GM23338 (cell line): Measurements from ENCODE around the gene DOCK2. TPM values are rescaled to one million over a fixed set of nuclear protein-coding genes. Genes with fewer than 3 reads are reported as not detected.

Experiments used
- ATAC-seq: fragments of 200-7000 bp; cut with Tn5 transposase; 3 replicates; pipeline ENCODE4 v1.9.1; 2020
- DNase-seq: peaks from one replicate; pipeline ENCODE4 v3.0.0-alpha.2; 2015; ENCODE audit warnings: low spot score
- H2AFZ ChIP-seq: fragments of 200-600 bp; sonication (generic); 2 replicates; pipeline ENCODE4 v1.8.0; 2016; ENCODE audit warnings: antibody characterized with exemption, mild to moderate bottlenecking, moderate library complexity
- H3F3A ChIP-seq: fragments of 200-600 bp; sonication (generic); replicated peaks from 2 replicates; pipeline ENCODE4 v1.8.0; 2017; ENCODE audit warnings: antibody characterized with exemption, mixed run types, low read depth
- H3K27ac ChIP-seq: fragments of 200-600 bp; sonication (generic); 2 replicates; pipeline ENCODE4 v1.6.1; 2016; ENCODE audit warnings: low read depth
- H3K27me3 ChIP-seq: fragments of 200-600 bp; sonication (generic); 2 replicates; pipeline ENCODE4 v1.8.0; 2016; ENCODE audit warnings: mild to moderate bottlenecking, mixed run types, moderate library complexity; ENCODE audit not compliant: insufficient read depth
- H3K36me3 ChIP-seq: fragments of 200-600 bp; sonication (generic); 2 replicates; pipeline ENCODE4 v1.8.0; 2016; ENCODE audit warnings: mild to moderate bottlenecking; ENCODE audit not compliant: insufficient read depth
- H3K4me1 ChIP-seq: fragments of 200-600 bp; sonication (generic); 2 replicates; pipeline ENCODE4 v1.8.0; 2016; ENCODE audit warnings: mild to moderate bottlenecking, moderate library complexity; ENCODE audit not compliant: insufficient read depth
- H3K4me2 ChIP-seq: fragments of 200-600 bp; sonication (generic); 2 replicates; pipeline ENCODE4 v1.7.1; 2017; ENCODE audit warnings: mixed run types
- H3K4me3 ChIP-seq: fragments of 200-600 bp; sonication (generic); 2 replicates; pipeline ENCODE4 v1.6.1; 2016; ENCODE audit warnings: mixed run types
- H3K79me2 ChIP-seq: fragments of 200-600 bp; sonication (generic); replicated peaks from 2 replicates; pipeline ENCODE4 v1.8.0; 2017; ENCODE audit warnings: mild to moderate bottlenecking; ENCODE audit not compliant: insufficient read depth
- H3K9me2 ChIP-seq: fragments of 200-600 bp; sonication (generic); 2 replicates; pipeline ENCODE4 v1.8.0; 2017; ENCODE audit not compliant: insufficient read depth
- H4K20me1 ChIP-seq: fragments of 200-600 bp; sonication (generic); replicated peaks from 2 replicates; pipeline ENCODE4 v1.8.0; 2017; ENCODE audit warnings: mild to moderate bottlenecking; ENCODE audit not compliant: insufficient read depth
- H3K27ac Mint-ChIP-seq: 2 replicates; pipeline ENCODE4 v1.8.0; 2020; ENCODE audit warnings: inconsistent platforms, mild to moderate bottlenecking, moderate library complexity, mixed read lengths
- H3K27me3 Mint-ChIP-seq: 3 replicates; pipeline ENCODE4 v1.8.0; 2022; ENCODE audit warnings: low read depth, mild to moderate bottlenecking, moderate library complexity, mixed read lengths, inconsistent platforms; ENCODE audit not compliant: insufficient read depth, poor library complexity
- H3K36me3 Mint-ChIP-seq: 3 replicates; pipeline ENCODE4 v1.8.0; 2021; ENCODE audit warnings: low read depth, mild to moderate bottlenecking, inconsistent platforms, moderate library complexity, mixed read lengths
- H3K4me1 Mint-ChIP-seq: 3 replicates; pipeline ENCODE4 v1.8.0; 2020; ENCODE audit warnings: mild to moderate bottlenecking, inconsistent platforms, mixed read lengths
- H3K4me3 Mint-ChIP-seq: 3 replicates; pipeline ENCODE4 v1.8.0; 2021; ENCODE audit warnings: moderate library complexity, mild to moderate bottlenecking, inconsistent platforms, mixed read lengths
- H3K9me3 Mint-ChIP-seq: 3 replicates; pipeline ENCODE4 v1.8.0; 2020; ENCODE audit warnings: moderate library complexity, mild to moderate bottlenecking, inconsistent platforms, mixed read lengths
- CTCF ChIP-seq, 2 experiments: fragments of 200-600 bp in 1 of 2; sonication (generic) in 1 of 2; conservative IDR thresholded peaks; 2 replicates each; pipeline versions ENCODE4 v1.5.1 to v1.6.1; 2016 to 2017; ENCODE audit warnings: antibody characterized with exemption in 2 of 2, low read depth in 2 of 2, mild to moderate bottlenecking in 2 of 2, moderate library complexity in 1 of 2
- EZH2 ChIP-seq: fragments of 200-600 bp; sonication (generic); IDR thresholded peaks from one replicate; pipeline ENCODE4 v1.8.0; 2017; ENCODE audit warnings: antibody characterized with exemption, mild to moderate bottlenecking, low read depth; ENCODE audit not compliant: unreplicated experiment
- EZH2phosphoT487 ChIP-seq: fragments of 200-600 bp; sonication (generic); IDR thresholded peaks from one replicate; pipeline ENCODE4 v1.8.1; 2018; ENCODE audit warnings: antibody characterized with exemption; ENCODE audit not compliant: unreplicated experiment
- JUNB ChIP-seq: IDR thresholded peaks from one replicate; pipeline ENCODE4 v1.6.1; 2016; ENCODE audit warnings: antibody characterized with exemption; ENCODE audit not compliant: unreplicated experiment
- ZNF331 ChIP-seq: fragments of 250-450 bp; sonication (Bioruptor Pico); IDR thresholded peaks from 2 replicates; pipeline ENCODE4 v1.5.0; 2020; ENCODE audit warnings: low read depth, mild to moderate bottlenecking, moderate library complexity
- ZNF462 ChIP-seq: fragments of 250-450 bp; sonication (Bioruptor Pico); IDR thresholded peaks from 2 replicates; pipeline ENCODE4 v1.5.0; 2020; ENCODE audit warnings: mild to moderate bottlenecking, moderate library complexity
- polyA plus RNA-seq: library from polyadenylated mRNA; unstranded; fragments of >200 nt; fragmentation: Nextera tagmentation; extraction: Ambion mirVana; gene quantifications from 2 replicates; pipeline ENCODE4 v1.2.1, GENCODE V29; 2016
- total RNA-seq: library from RNA; depleted of rRNA; stranded (reverse); fragments of >200 nt; shearing (Covaris generic); gene quantifications from 2 replicates; pipeline ENCODE4 v1.2.3, GENCODE V29; 2014

Gene DOCK2
- total and polyA plus RNA-seq, 2 experiments from 2014 or later, result 3.7 to 9.4 TPM

GRCh38 chr5:170059221-170059620 is 422.1 kb downstream of the DOCK2 start:
- Mint-ChIP-seq H3K4me1 (no peaks in the 10 kb centered on the region), H3K36me3 (no peaks in the 10 kb centered on the region; the same call in 2 of the 3 replicates), H3K27ac (no peak overlapping the region), H3K27me3 (peaks cover 4% of the 10 kb centered on the region), H3K4me3 (no peak overlapping the region), H3K9me3 (0 out of 3 replicates have a peak, but pooled peaks cover 3% of the 10 kb centered on the region)
- ATAC-seq, result no peak
- Histone ChIP-seq H3K36me3 (no peaks in the 10 kb centered on the region), H3K4me3 (no peak overlapping the region), H3K4me2 (no peak overlapping the region), H3F3A (no peaks in the 10 kb centered on the region), H4K20me1 (no peaks in the 10 kb centered on the region), H3K9me2 (no peaks in the 10 kb centered on the region), H3K27ac (no peak overlapping the region), H3K4me1 (no peaks in the 10 kb centered on the region), H2AFZ (no peak overlapping the region), H3K79me2 (no peaks in the 10 kb centered on the region), H3K27me3 (no peaks in the 10 kb centered on the region)
- no peak for DNase-seq
- TF ChIP-seq CTCF (conservative IDR thresholded peaks at IDR 0.05; ENCODE audit: low read depth in 2 of 2) (no peak), ZNF462 (CRISPR knock-in tag) (no peak), ZNF331 (CRISPR knock-in tag) (peak; percentile 92)

- H3K9me2 ChIP-seq, result no peaks in the 10 kb centered on the region
- peaks cover 18% of the 10 kb centered on the region for H3K4me1 Mint-ChIP-seq
- H2AFZ ChIP-seq, result no peak overlapping the region
- H3K36me3 ChIP-seq, result no peaks in the 10 kb centered on the region
- ATAC-seq (no peak), DNase-seq (no peak)
- H4K20me1 ChIP-seq, result no peaks in the 10 kb centered on the region
- H3K79me2 ChIP-seq, result no peaks in the 10 kb centered on the region
- H3K36me3 Mint-ChIP-seq, result no peaks in the 10 kb centered on the region
- H3K4me3 Mint-ChIP-seq, result no peak overlapping the region
- no peaks in the 10 kb centered on the region for H3K27me3 ChIP-seq
- no peak overlapping the region for H3K4me3 ChIP-seq
- no peak overlapping the region for H3K27ac Mint-ChIP-seq
- peaks cover 4% of the 10 kb centered on the region; the same call in 1 of the 2 replicates for H3K4me1 ChIP-seq
- H3K4me2 ChIP-seq, result no peak overlapping the region
- H3F3A ChIP-seq, result no peaks in the 10 kb centered on the region
- H3K27me3 Mint-ChIP-seq, result no peaks in the 10 kb centered on the region
- H3K9me3 Mint-ChIP-seq, result no peaks in the 10 kb centered on the region
- H3K27ac ChIP-seq, result no peak overlapping the region
- no peak for TF ChIP-seq ZNF331 (CRISPR knock-in tag)
- TF ChIP-seq EZH2phosphoT487, result no peak
- no peak for TF ChIP-seq EZH2
- no peak for TF ChIP-seq JUNB
- no peak for TF ChIP-seq CTCF (conservative IDR thresholded peaks at IDR 0.05; ENCODE audit: low read depth in 2 of 2)
Observed at GRCh38 chr5:170067152-170067551, 430.1 kb downstream of the DOCK2 start.
